22Rv1 (cell line): Measurements from ENCODE around the gene TACSTD2.

Experiments
- ZFX ChIP-seq: fragments of 450-650 bp; IDR thresholded peaks from 2 replicates; pipeline ENCODE4 v1.6.1; 2017; ENCODE audit warnings: antibody characterized with exemption, borderline replicate concordance
- TF ChIP-seq, protein P1 (sequence below): fragments of 450-650 bp; IDR thresholded peaks from 2 replicates; pipeline ENCODE4 v1.5.1; 2017; ENCODE audit warnings: mild to moderate bottlenecking

DNA sequence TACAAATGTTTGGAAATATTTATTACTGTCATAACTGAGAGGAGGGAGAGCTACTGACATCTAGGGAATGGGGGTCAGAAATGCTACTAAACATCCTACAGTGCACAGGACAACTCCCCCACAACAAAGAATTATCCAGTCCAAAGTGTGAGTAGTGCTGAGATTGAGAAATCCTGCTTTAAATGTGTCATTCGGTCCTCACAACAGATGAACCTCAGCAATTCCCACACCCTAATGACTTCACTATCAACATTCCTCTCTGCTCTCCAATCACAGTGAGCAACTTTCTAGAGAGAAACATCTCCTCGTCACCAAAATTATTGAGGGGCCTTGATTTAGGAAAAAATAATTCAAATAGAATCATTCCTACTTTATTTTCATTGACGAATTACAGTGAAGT, 48.5 kb downstream of the TACSTD2 start:
- TF ChIP-seq, protein P1, sequence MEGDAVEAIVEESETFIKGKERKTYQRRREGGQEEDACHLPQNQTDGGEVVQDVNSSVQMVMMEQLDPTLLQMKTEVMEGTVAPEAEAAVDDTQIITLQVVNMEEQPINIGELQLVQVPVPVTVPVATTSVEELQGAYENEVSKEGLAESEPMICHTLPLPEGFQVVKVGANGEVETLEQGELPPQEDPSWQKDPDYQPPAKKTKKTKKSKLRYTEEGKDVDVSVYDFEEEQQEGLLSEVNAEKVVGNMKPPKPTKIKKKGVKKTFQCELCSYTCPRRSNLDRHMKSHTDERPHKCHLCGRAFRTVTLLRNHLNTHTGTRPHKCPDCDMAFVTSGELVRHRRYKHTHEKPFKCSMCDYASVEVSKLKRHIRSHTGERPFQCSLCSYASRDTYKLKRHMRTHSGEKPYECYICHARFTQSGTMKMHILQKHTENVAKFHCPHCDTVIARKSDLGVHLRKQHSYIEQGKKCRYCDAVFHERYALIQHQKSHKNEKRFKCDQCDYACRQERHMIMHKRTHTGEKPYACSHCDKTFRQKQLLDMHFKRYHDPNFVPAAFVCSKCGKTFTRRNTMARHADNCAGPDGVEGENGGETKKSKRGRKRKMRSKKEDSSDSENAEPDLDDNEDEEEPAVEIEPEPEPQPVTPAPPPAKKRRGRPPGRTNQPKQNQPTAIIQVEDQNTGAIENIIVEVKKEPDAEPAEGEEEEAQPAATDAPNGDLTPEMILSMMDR = no peak
- TF ChIP-seq ZFX = no peak
